ENCODE data around the gene IFNL4. TPM values are rescaled to one million over a fixed set of nuclear protein-coding genes. Genes with fewer than 3 reads are reported as not detected.
"Not testable (repeated sequence)": the region's sequence is repeated elsewhere in the genome, so short reads cannot be mapped to it uniquely, and the experiment has no call there.

The IFNL4 gene
- total RNA-seq, 1 experiment from 2014 or later, result not detected

- Histone ChIP-seq H3K27ac (no peak overlapping the region), H3K4me3 (no peak overlapping the region), H3K36me3 (no peaks in the 10 kb centered on the region), H3K27me3 (replicated peaks) (peaks cover 7% of the 10 kb centered on the region; the same call in 1 of the 2 replicates), H3K4me1 (replicated peaks) (no peaks in the 10 kb centered on the region), H3K9me3 (replicated peaks) (no peaks in the 10 kb centered on the region)
- DNase-seq (ENCODE audit: low read depth in 1 of 2, low spot score in 2 of 2), result no peak
Observed at GRCh38 chr19:39224910-39225309, 23.7 kb downstream of the IFNL4 start.

GRCh38 chr19:39223703-39224279 is 24.9 kb downstream of the IFNL4 start:
- H3K4me3 ChIP-seq, result no peak overlapping the region
- DNase-seq (ENCODE audit: low read depth in 1 of 2, low spot score in 2 of 2), result no peak
- H3K27me3 ChIP-seq (replicated peaks), result peaks cover 7% of the 10 kb centered on the region; the same call in 1 of the 2 replicates
- H3K27ac ChIP-seq, result no peak overlapping the region
- H3K9me3 ChIP-seq (replicated peaks), result no peaks in the 10 kb centered on the region
- no peaks in the 10 kb centered on the region for H3K4me1 ChIP-seq (replicated peaks)
- no peaks in the 10 kb centered on the region for H3K36me3 ChIP-seq

- not testable (repeated sequence) for H3K4me1 ChIP-seq (replicated peaks); H3K9me3 ChIP-seq (replicated peaks); H3K27me3 ChIP-seq (replicated peaks); H3K4me3 ChIP-seq; DNase-seq (ENCODE audit: low read depth in 1 of 2, low spot score in 2 of 2); H3K36me3 ChIP-seq; H3K27ac ChIP-seq
Observed at GRCh38 chr19:39219108-39219507, 29.5 kb downstream of the IFNL4 start.

- Histone ChIP-seq H3K27me3 (replicated peaks) (0 out of 2 replicates have a peak, but pooled peaks cover 9% of the 10 kb centered on the region), H3K27ac (no peak overlapping the region), H3K9me3 (replicated peaks) (no peaks in the 10 kb centered on the region), H3K4me1 (replicated peaks) (no peaks in the 10 kb centered on the region), H3K36me3 (no peaks in the 10 kb centered on the region), H3K4me3 (no peak overlapping the region)
- DNase-seq (ENCODE audit: low read depth in 1 of 2, low spot score in 2 of 2), result no peak
Observed at GRCh38 chr19:39218230-39219007, 30.2 kb downstream of the IFNL4 start.

- DNase-seq (ENCODE audit: low read depth in 1 of 2, low spot score in 2 of 2), result no peak
- Histone ChIP-seq H3K27ac (no peak overlapping the region), H3K4me3 (no peak overlapping the region), H3K9me3 (replicated peaks) (no peaks in the 10 kb centered on the region), H3K27me3 (replicated peaks) (0 out of 2 replicates have a peak, but pooled peaks cover 9% of the 10 kb centered on the region), H3K36me3 (no peaks in the 10 kb centered on the region), H3K4me1 (replicated peaks) (no peaks in the 10 kb centered on the region)
Observed at GRCh38 chr19:39217094-39217493, 31.6 kb downstream of the IFNL4 start.

GRCh38 chr19:39215323-39215722 is 33.3 kb downstream of the IFNL4 start:
- H3K9me3 ChIP-seq (replicated peaks); H3K4me1 ChIP-seq (replicated peaks); H3K27me3 ChIP-seq (replicated peaks); DNase-seq (ENCODE audit: low read depth in 1 of 2, low spot score in 2 of 2); H3K27ac ChIP-seq; H3K4me3 ChIP-seq; H3K36me3 ChIP-seq: not testable (repeated sequence)

- Histone ChIP-seq H3K36me3 (no peaks in the 10 kb centered on the region), H3K27me3 (replicated peaks) (peaks cover 20% of the 10 kb centered on the region), H3K27ac (no peak overlapping the region), H3K9me3 (replicated peaks) (no peaks in the 10 kb centered on the region), H3K4me3 (no peak overlapping the region), H3K4me1 (replicated peaks) (no peaks in the 10 kb centered on the region)
- no peak for DNase-seq (ENCODE audit: low read depth in 1 of 2, low spot score in 2 of 2)
Observed at GRCh38 chr19:39212375-39212742, 36.3 kb downstream of the IFNL4 start.

- DNase-seq (ENCODE audit: low read depth in 1 of 2, low spot score in 2 of 2), result no peak
- no peak overlapping the region for H3K27ac ChIP-seq
- H3K27me3 ChIP-seq (replicated peaks), result peaks cover 20% of the 10 kb centered on the region
- H3K4me3 ChIP-seq, result no peak overlapping the region
- H3K9me3 ChIP-seq (replicated peaks), result no peaks in the 10 kb centered on the region
- no peaks in the 10 kb centered on the region for H3K36me3 ChIP-seq
- H3K4me1 ChIP-seq (replicated peaks), result no peaks in the 10 kb centered on the region
Observed at GRCh38 chr19:39211731-39212374, 36.8 kb downstream of the IFNL4 start.

- no peaks in the 10 kb centered on the region for H3K4me1 ChIP-seq (replicated peaks)
- no peak overlapping the region for H3K27ac ChIP-seq
- H3K9me3 ChIP-seq (replicated peaks), result no peaks in the 10 kb centered on the region
- H3K4me3 ChIP-seq, result no peak overlapping the region
- no peak for DNase-seq (ENCODE audit: low read depth in 1 of 2, low spot score in 2 of 2)
- H3K27me3 ChIP-seq (replicated peaks), result peaks cover 18% of the 10 kb centered on the region
- H3K36me3 ChIP-seq, result no peaks in the 10 kb centered on the region
Observed at GRCh38 chr19:39209196-39209595, 39.5 kb downstream of the IFNL4 start.

GRCh38 chr19:39208175-39208795 is 40.4 kb downstream of the IFNL4 start:
- no peaks in the 10 kb centered on the region for H3K4me1 ChIP-seq (replicated peaks)
- H3K27me3 ChIP-seq (replicated peaks), result peaks cover 28% of the 10 kb centered on the region
- no peaks in the 10 kb centered on the region for H3K9me3 ChIP-seq (replicated peaks)
- H3K36me3 ChIP-seq, result no peaks in the 10 kb centered on the region
- DNase-seq (ENCODE audit: low read depth in 1 of 2, low spot score in 2 of 2), result no peak
- no peak overlapping the region for H3K4me3 ChIP-seq
- no peak overlapping the region for H3K27ac ChIP-seq

- H3K27me3 ChIP-seq (replicated peaks), result peaks cover 36% of the 10 kb centered on the region
- no peaks in the 10 kb centered on the region for H3K36me3 ChIP-seq
- no peak overlapping the region for H3K4me3 ChIP-seq
- no peak overlapping the region for H3K27ac ChIP-seq
- no peak for DNase-seq (ENCODE audit: low read depth in 1 of 2, low spot score in 2 of 2)
- H3K9me3 ChIP-seq (replicated peaks), result no peaks in the 10 kb centered on the region
- no peaks in the 10 kb centered on the region for H3K4me1 ChIP-seq (replicated peaks)
Observed at GRCh38 chr19:39207293-39207836, 41.3 kb downstream of the IFNL4 start.

- no peaks in the 10 kb centered on the region for H3K9me3 ChIP-seq (replicated peaks)
- no peaks in the 10 kb centered on the region for H3K4me1 ChIP-seq (replicated peaks)
- H3K36me3 ChIP-seq, result no peaks in the 10 kb centered on the region
- no peak for DNase-seq (ENCODE audit: low read depth in 1 of 2, low spot score in 2 of 2)
- H3K4me3 ChIP-seq, result no peak overlapping the region
- peaks cover 47% of the 10 kb centered on the region for H3K27me3 ChIP-seq (replicated peaks)
- no peak overlapping the region for H3K27ac ChIP-seq
Observed at GRCh38 chr19:39206122-39206521, 42.5 kb downstream of the IFNL4 start.

- H3K27ac ChIP-seq, result no peak overlapping the region
- no peaks in the 10 kb centered on the region for H3K4me1 ChIP-seq (replicated peaks)
- H3K27me3 ChIP-seq (replicated peaks), result peaks cover 50% of the 10 kb centered on the region
- H3K9me3 ChIP-seq (replicated peaks), result no peaks in the 10 kb centered on the region
- H3K36me3 ChIP-seq, result no peaks in the 10 kb centered on the region
- DNase-seq (ENCODE audit: low read depth in 1 of 2, low spot score in 2 of 2), result no peak
- no peak overlapping the region for H3K4me3 ChIP-seq
Observed at GRCh38 chr19:39205449-39205764, 43.2 kb downstream of the IFNL4 start.
